Right lobe of liver (tissue), 6 donors: Measurements from ENCODE around the gene WWC2. TPM values are rescaled to one million over a fixed set of nuclear protein-coding genes. Genes with fewer than 3 reads are reported as not detected.

Source experiments
- ATAC-seq, 4 donors: fragments of 200-7000 bp; cut with Tn5 transposase; one replicate each; pipeline ENCODE4 v1.9.1; 2020; ENCODE audit warnings: mild to moderate bottlenecking in 4 of 4, moderate library complexity in 4 of 4
- DNase-seq, 3 donors: peaks; one replicate each; pipeline ENCODE4 v3.0.0-alpha.2; 2020
- H3K27ac ChIP-seq, 3 donors: fragments of 200-600 bp; one replicate each; pipeline ENCODE4 v1.8.0; 2022
- H3K27me3 ChIP-seq, 2 donors: fragments of 200-600 bp; one replicate each; pipeline ENCODE4 v1.8.0; 2022
- H3K36me3 ChIP-seq, 4 donors: fragments of 200-600 bp; sonication (generic) in 1 of 4; one replicate each; pipeline versions ENCODE4 v1.5.1 to v1.8.0; 2017 to 2022; ENCODE audit warnings: control low read depth in 1 of 4
- H3K4me1 ChIP-seq, 4 donors: fragments of 200-600 bp; sonication (generic) in 1 of 4; one replicate each; pipeline versions ENCODE4 v1.5.1 to v1.8.0; 2017 to 2022; ENCODE audit warnings: control low read depth in 1 of 4
- H3K4me3 ChIP-seq, 3 donors: fragments of 200-600 bp; one replicate each; pipeline ENCODE4 v1.8.0; 2022
- H3K9me3 ChIP-seq, 4 donors: fragments of 200-600 bp; sonication (generic) in 1 of 4; one replicate each; pipeline versions ENCODE4 v1.5.1 to v1.8.0; 2017 to 2022; ENCODE audit warnings: control low read depth in 1 of 4
- POLR2A ChIP-seq: fragments of 450-650 bp; IDR thresholded peaks from one replicate; pipeline ENCODE4 v1.6.1; 2017; ENCODE audit warnings: antibody characterized with exemption, mild to moderate bottlenecking
- WGBS: methylation state at CpG from one replicate; pipeline ENCODE4 v1.1.6; 2018; ENCODE audit warnings: low coverage, low lambda C conversion rate; ENCODE audit not compliant: insufficient coverage; ENCODE audit errors: missing lambda C conversion rate; 5-methylcytosine and 5-hydroxymethylcytosine counted together
- intact Hi-C, 2 donors: fragments of 100-400 bp; cut with DNase I; formaldehyde crosslinking; loops; one replicate each; pipeline versions ENCODE4 v1.11.2 to v1.14.1; 2022
- total RNA-seq, 6 experiments: library from RNA; depleted of rRNA in 2 of 6; stranded (reverse); fragments of >200 nt in 2 of 6; fragmentation: NEBNext Ultra II Directional in 3 of 6; extraction: Animal tissue kit (Norgen Biotek cat#: 25700) in 3 of 6; gene quantifications; one replicate each; pipeline versions ENCODE4 v1.1.0 to v1.2.4, GENCODE V29; 2016 to 2023
- TF ChIP-seq, protein P1 (sequence below), 4 donors: fragments of 200-600 bp in 3 of 4; fragments of 450-650 bp in 1 of 4; IDR thresholded peaks; one replicate each; pipeline versions ENCODE4 v1.5.1 to v1.8.0; 2016 to 2022; ENCODE audit warnings: antibody characterized with exemption in 4 of 4, mild to moderate bottlenecking in 2 of 4
- donor health status: DM: no; HTN: yes; CAD: no.
- donor health status: DM: no; HTN: no; CAD: no.
- donor health status: DM: no; HTN: no; CAD: no.
- donor health status: DM: no; HTN: yes; CAD: no.
- donor health status: DM: no; HTN: yes; CAD: no.

Gene WWC2
- total RNA-seq, 6 experiments from 2014 or later: 19.5 to 48.9 (median 34.4) TPM

DNA sequence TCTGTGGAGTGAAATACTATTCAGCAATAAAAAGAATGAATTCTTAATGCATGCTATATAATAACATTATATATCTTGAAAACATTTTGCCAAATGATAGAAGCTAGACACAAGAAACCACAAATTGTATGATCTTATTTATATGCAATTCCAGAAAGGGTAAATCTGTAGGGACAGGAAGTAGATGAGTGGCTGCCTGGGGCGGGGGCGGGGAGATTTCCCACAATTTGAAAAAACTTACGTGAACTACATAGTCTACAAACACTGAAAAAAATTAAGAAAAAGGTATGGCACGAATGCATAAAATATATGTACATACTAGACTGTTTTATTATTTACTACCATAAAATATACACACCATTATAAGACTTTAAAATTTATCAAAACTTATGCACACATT lies 81.6 kb downstream of the WWC2 start:
- TF ChIP-seq, protein P1, sequence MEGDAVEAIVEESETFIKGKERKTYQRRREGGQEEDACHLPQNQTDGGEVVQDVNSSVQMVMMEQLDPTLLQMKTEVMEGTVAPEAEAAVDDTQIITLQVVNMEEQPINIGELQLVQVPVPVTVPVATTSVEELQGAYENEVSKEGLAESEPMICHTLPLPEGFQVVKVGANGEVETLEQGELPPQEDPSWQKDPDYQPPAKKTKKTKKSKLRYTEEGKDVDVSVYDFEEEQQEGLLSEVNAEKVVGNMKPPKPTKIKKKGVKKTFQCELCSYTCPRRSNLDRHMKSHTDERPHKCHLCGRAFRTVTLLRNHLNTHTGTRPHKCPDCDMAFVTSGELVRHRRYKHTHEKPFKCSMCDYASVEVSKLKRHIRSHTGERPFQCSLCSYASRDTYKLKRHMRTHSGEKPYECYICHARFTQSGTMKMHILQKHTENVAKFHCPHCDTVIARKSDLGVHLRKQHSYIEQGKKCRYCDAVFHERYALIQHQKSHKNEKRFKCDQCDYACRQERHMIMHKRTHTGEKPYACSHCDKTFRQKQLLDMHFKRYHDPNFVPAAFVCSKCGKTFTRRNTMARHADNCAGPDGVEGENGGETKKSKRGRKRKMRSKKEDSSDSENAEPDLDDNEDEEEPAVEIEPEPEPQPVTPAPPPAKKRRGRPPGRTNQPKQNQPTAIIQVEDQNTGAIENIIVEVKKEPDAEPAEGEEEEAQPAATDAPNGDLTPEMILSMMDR (IDR thresholded peaks at IDR 0.05): no peak
- no peak for TF ChIP-seq POLR2A
- peaks cover 0 to 6% (median 0%) of the 10 kb centered on the region in 4 donors for H3K4me1 ChIP-seq
- DNase-seq (no peak), ATAC-seq (no peak)
- WGBS: 92% methylated on average over 4 of the region's 4 CpGs
- no peaks in the 10 kb centered on the region for H3K9me3 ChIP-seq
- no peak overlapping the region for H3K27ac ChIP-seq
- no peaks in the 10 kb centered on the region for H3K27me3 ChIP-seq
- H3K4me3 ChIP-seq: no peak overlapping the region
- H3K36me3 ChIP-seq: no peaks in the 10 kb centered on the region
- intact Hi-C loops: no loop called here

DNA sequence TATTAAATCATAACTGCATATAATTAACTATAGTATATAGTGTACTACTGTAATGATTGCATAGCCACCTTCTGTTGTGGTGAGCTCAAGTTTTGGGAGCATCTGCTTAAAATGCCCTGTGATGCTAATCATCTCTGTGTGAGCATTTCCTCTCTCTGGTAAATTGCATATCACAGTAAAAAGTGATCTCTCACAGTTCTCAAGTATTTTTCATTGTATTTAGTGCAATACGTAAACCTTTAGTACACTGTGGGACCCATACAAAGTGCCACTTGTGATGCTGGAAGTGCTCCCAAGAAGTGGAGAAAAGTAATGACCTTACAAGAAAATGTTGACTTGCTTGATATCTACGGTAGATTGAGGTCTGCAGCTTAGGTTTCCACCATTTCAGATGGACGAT lies 82.0 kb downstream of the WWC2 start:
- 96% methylated on average over 3 of the region's 3 CpGs for WGBS
- no peak overlapping the region for H3K27ac ChIP-seq
- no peaks in the 10 kb centered on the region for H3K36me3 ChIP-seq
- no peaks in the 10 kb centered on the region for H3K9me3 ChIP-seq
- H3K4me1 ChIP-seq: peaks cover 0 to 1% (median 0%) of the 10 kb centered on the region in 4 donors
- H3K27me3 ChIP-seq: no peaks in the 10 kb centered on the region
- TF ChIP-seq, protein P1 (IDR thresholded peaks at IDR 0.05): no peak
- no peak for TF ChIP-seq POLR2A
- H3K4me3 ChIP-seq: no peak overlapping the region
- DNase-seq: no peak
- intact Hi-C loops: no loop called here
- no peak for ATAC-seq

DNA sequence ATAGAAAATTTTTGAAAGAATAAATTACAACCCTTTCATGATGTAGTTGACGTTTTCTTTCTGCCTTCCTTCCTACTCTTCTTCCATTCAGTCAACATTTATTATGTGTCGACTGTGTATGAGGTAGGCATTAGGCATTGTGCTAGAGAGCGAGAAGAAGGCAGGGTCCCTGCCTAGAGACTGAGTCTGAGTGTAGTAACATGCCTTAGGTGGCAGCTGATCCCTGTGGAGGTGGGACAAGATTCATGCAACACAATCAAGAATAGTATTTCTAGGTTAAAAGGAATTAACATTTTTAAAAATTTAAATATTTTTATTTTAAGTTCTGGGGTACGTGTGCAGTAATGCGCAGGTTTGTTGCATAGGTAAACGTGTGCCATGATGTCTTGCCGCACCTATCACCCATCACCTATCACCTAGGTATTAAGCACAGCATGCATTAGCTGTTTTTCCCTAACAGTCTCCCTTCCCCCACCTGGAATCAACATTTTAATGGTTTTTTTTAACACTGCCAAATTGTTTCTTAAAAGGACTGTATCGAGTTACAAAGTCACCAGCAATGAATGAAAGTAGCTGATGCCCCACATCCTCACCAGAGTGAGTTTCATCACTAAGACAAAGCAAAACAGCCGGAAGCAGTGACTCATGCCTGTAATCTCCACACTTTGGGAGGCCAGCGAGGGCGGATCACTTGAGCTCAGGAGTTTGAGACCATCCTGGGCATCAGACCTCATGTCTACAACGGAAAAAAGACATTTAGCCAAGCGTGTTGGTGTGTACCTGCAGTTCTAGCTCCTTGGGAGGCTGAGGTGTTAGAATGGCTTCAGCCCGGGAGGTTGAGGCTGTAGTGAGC lies 84.0 kb downstream of the WWC2 start:
- H3K4me1 ChIP-seq: no peaks in the 10 kb centered on the region
- no peak overlapping the region for H3K4me3 ChIP-seq
- WGBS: 58% methylated on average over 13 of the region's 14 CpGs
- H3K27ac ChIP-seq: no peak overlapping the region
- DNase-seq (peak in 1 of 3 donors; percentile 29), ATAC-seq (peak; percentile 70 to 92 (median 80))
- no peak for TF ChIP-seq POLR2A
- TF ChIP-seq, protein P1 (IDR thresholded peaks at IDR 0.05): no peak
- no peaks in the 10 kb centered on the region for H3K27me3 ChIP-seq
- H3K9me3 ChIP-seq: no peaks in the 10 kb centered on the region
- intact Hi-C loops: no loop called here
- H3K36me3 ChIP-seq: no peaks in the 10 kb centered on the region

DNA sequence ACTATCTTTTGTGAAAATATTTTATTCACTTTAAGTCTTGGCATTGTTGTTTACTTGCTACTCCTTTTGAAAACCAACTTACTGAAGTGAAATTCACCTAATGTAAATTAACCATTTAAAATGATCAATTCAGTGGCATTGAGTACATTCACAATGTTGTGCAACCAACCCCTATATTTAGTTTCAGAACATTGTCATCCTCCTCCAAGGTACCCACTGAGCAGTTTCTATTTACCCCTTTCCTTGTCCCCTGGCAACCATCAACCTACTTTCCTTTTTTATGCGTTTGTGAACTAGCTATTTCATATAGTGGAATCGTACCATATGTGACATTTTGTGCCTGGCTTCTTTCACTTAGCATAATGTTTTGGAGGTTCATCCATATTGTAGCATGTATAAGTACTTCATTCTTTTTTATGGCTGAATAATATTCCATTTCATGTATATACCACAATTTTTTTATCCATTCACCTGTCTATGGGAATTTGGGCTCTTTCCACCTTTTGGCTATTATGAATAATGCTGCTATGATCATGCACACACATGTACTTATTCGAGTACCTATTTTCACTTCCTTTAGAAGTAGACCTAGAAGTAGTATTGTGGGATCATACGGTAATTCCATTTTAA lies 85.0 kb downstream of the WWC2 start:
- Histone ChIP-seq H3K27me3 (no peaks in the 10 kb centered on the region), H3K4me3 (no peak overlapping the region), H3K27ac (no peak overlapping the region), H3K9me3 (no peaks in the 10 kb centered on the region), H3K36me3 (no peaks in the 10 kb centered on the region), H3K4me1 (no peaks in the 10 kb centered on the region)
- DNase-seq (no peak), ATAC-seq (no peak)
- 86% methylated on average over 4 of the region's 4 CpGs for WGBS
- TF ChIP-seq POLR2A: no peak
- TF ChIP-seq, protein P1 (IDR thresholded peaks at IDR 0.05): no peak
- intact Hi-C loops: no loop called here
